GM18909 (cell line): Measurements from ENCODE around the gene TGM4.

Source experiments
- ATAC-seq: cut with Tn5 transposase; IDR thresholded peaks from one replicate; pipeline ENCODE4 v1.9.1; 2021; ENCODE audit warnings: mild to moderate bottlenecking; ENCODE audit not compliant: unreplicated experiment, poor library complexity

The TGM4 gene

GRCh38 chr3:44910693-44911092 lies 36.3 kb downstream of the TGM4 start:
- no peak for ATAC-seq

GRCh38 chr3:44913868-44914468 lies 39.6 kb downstream of the TGM4 start:
- no peak for ATAC-seq

GRCh38 chr3:44914936-44915335 lies 40.5 kb downstream of the TGM4 start:
- no peak for ATAC-seq

GRCh38 chr3:44915702-44916438 lies 41.5 kb downstream of the TGM4 start:
- no peak for ATAC-seq

- ATAC-seq: no peak
Measured at GRCh38 chr3:44918087-44918486, 43.7 kb downstream of the TGM4 start.

- no peak for ATAC-seq
Measured at GRCh38 chr3:44918581-44918980, 44.2 kb downstream of the TGM4 start.

- ATAC-seq: no peak
Measured at GRCh38 chr3:44920081-44920480, 45.7 kb downstream of the TGM4 start.

GRCh38 chr3:44923632-44924456 lies 49.4 kb downstream of the TGM4 start:
- no peak for ATAC-seq

GRCh38 chr3:44924457-44925084 lies 50.2 kb downstream of the TGM4 start:
- ATAC-seq: no peak

- ATAC-seq: no peak
Measured at GRCh38 chr3:44926172-44926571, 51.8 kb downstream of the TGM4 start.

GRCh38 chr3:44926921-44927320 lies 52.5 kb downstream of the TGM4 start:
- ATAC-seq: no peak

- ATAC-seq: no peak
Measured at GRCh38 chr3:44927371-44927770, 53.0 kb downstream of the TGM4 start.

- ATAC-seq: no peak
Measured at GRCh38 chr3:44929782-44930181, 55.4 kb downstream of the TGM4 start.

- ATAC-seq: no peak
Measured at GRCh38 chr3:44930911-44931310, 56.5 kb downstream of the TGM4 start.

GRCh38 chr3:44931791-44932190 lies 57.4 kb downstream of the TGM4 start:
- ATAC-seq: no peak

GRCh38 chr3:44932271-44932670 lies 57.9 kb downstream of the TGM4 start:
- ATAC-seq: no peak

GRCh38 chr3:44932986-44933944 lies 58.9 kb downstream of the TGM4 start:
- ATAC-seq: no peak

GRCh38 chr3:44939581-44940036 lies 65.2 kb downstream of the TGM4 start:
- ATAC-seq: no peak

- no peak for ATAC-seq
Measured at GRCh38 chr3:44942202-44942921, 68.0 kb downstream of the TGM4 start.
